Esophagus squamous epithelium (tissue), 5 donors: ENCODE data around the gene ALDH3A2. TPM values are rescaled to one million over a fixed set of nuclear protein-coding genes. Genes with fewer than 3 reads are reported as not detected.

ENCODE experiments used
- DNase-seq: peaks from one replicate; lab custom pipeline; 2025; lab: John Stamatoyannopoulos, UW
- H3K27ac ChIP-seq, 4 donors: fragments of 200-600 bp; sonication (generic); one replicate each; pipeline ENCODE4 v1.5.1; 2016 to 2019; ENCODE audit warnings: mild to moderate bottlenecking in 1 of 4
- H3K27me3 ChIP-seq, 4 donors: fragments of 200-600 bp; sonication (generic); 1 replicate in 3 of 4; 2 replicates in 1 of 4; pipeline versions ENCODE4 v1.5.1 to v1.6.0; 2017 to 2021; ENCODE audit warnings: antibody characterized with exemption in 1 of 4
- H3K36me3 ChIP-seq, 3 donors: fragments of 200-600 bp; sonication (generic); one replicate each; pipeline ENCODE4 v1.5.1; 2016 to 2019
- H3K4me1 ChIP-seq, 3 donors: fragments of 200-600 bp; sonication (generic); one replicate each; pipeline ENCODE4 v1.5.1; 2017 to 2019
- H3K4me3 ChIP-seq, 4 donors: fragments of 200-600 bp; sonication (generic); 1 replicate in 3 of 4; 2 replicates in 1 of 4; pipeline ENCODE4 v1.5.1; 2016 to 2019; ENCODE audit warnings: mild to moderate bottlenecking in 2 of 4, moderate library complexity in 1 of 4
- H3K9me3 ChIP-seq, 3 donors: fragments of 200-600 bp; sonication (generic); one replicate each; pipeline ENCODE4 v1.5.1; 2016 to 2019
- CTCF ChIP-seq, 6 experiments: fragments of 450-650 bp in 4 of 6; fragments of 200-600 bp in 2 of 6; sonication (generic) in 2 of 6; IDR thresholded peaks; one replicate each; pipeline ENCODE4 v1.5.1; 2016 to 2019; ENCODE audit warnings: antibody characterized with exemption in 6 of 6, mild to moderate bottlenecking in 4 of 6, moderate library complexity in 4 of 6
- POLR2A ChIP-seq, 4 donors: fragments of 450-650 bp; IDR thresholded peaks; one replicate each; pipeline ENCODE4 v1.6.1; 2017; ENCODE audit warnings: antibody characterized with exemption in 4 of 4, mild to moderate bottlenecking in 4 of 4, moderate library complexity in 3 of 4
- WGBS, 2 donors: methylation state at CpG; one replicate each; pipeline ENCODE4 v1.1.5; 2018; 5-methylcytosine and 5-hydroxymethylcytosine counted together
- intact Hi-C: fragments of 100-400 bp; cut with DNase I; formaldehyde crosslinking; loops from one replicate; pipeline ENCODE4 v1.15.0; 2022
- total RNA-seq, 4 donors: library from RNA; depleted of rRNA; stranded (reverse); fragments of >200 nt; gene quantifications; one replicate each; pipeline ENCODE4 v1.1.0, GENCODE V29; 2016
- donor health status: DM: yes; HTN: yes; CAD: no.

The ALDH3A2 gene
- total RNA-seq, 4 donors from 2014 or later = 169 to 351 (median 305) TPM

GRCh38 chr17:19670908-19671307 lies 22.4 kb downstream of the ALDH3A2 start:
- 58 to 82% methylated on average over 2 of the region's 2 CpGs for WGBS, 2 donors
- intact Hi-C loops = no loop called here
- H3K9me3 ChIP-seq = no peaks in the 10 kb centered on the region
- no peaks in the 10 kb centered on the region for H3K27me3 ChIP-seq
- DNase-seq = no peak
- peak overlapping the region in 2 of 4 donors; percentile 59 to 65 for H3K27ac ChIP-seq
- H3K36me3 ChIP-seq = peaks cover 7 to 97% (median 18%) of the 10 kb centered on the region in 3 donors
- TF ChIP-seq POLR2A (IDR thresholded peaks at IDR 0.05) = no peak
- TF ChIP-seq CTCF (IDR thresholded peaks at IDR 0.05) = no peak
- H3K4me1 ChIP-seq = peaks cover 0 to 36% (median 14%) of the 10 kb centered on the region in 3 donors
- H3K4me3 ChIP-seq = no peak overlapping the region

- peaks cover 0 to 36% (median 14%) of the 10 kb centered on the region in 3 donors for H3K4me1 ChIP-seq
- H3K9me3 ChIP-seq = no peaks in the 10 kb centered on the region
- intact Hi-C loops = no loop called here
- peaks cover 7 to 97% (median 21%) of the 10 kb centered on the region in 3 donors for H3K36me3 ChIP-seq
- H3K27ac ChIP-seq = peak overlapping the region in 2 of 4 donors; percentile 59 to 65
- no peak for DNase-seq
- 51 to 66% methylated on average over 4 of the region's 4 CpGs for WGBS, 2 donors
- no peaks in the 10 kb centered on the region for H3K27me3 ChIP-seq
- TF ChIP-seq POLR2A (IDR thresholded peaks at IDR 0.05) (no peak), CTCF (IDR thresholded peaks at IDR 0.05) (no peak)
- no peak overlapping the region for H3K4me3 ChIP-seq
These were observed 22.9 kb downstream of the ALDH3A2 start for GRCh38 chr17:19671433-19671832.

- intact Hi-C loops = no loop called here
- H3K9me3 ChIP-seq = no peaks in the 10 kb centered on the region
- no peak overlapping the region for H3K4me3 ChIP-seq
- WGBS, 2 donors = 59 to 61% methylated on average over 5 of the region's 5 CpGs
- peaks cover 7 to 97% (median 23%) of the 10 kb centered on the region in 3 donors for H3K36me3 ChIP-seq
- peak overlapping the region in 2 of 4 donors; percentile 59 to 65 for H3K27ac ChIP-seq
- no peaks in the 10 kb centered on the region for H3K27me3 ChIP-seq
- no peak for DNase-seq
- H3K4me1 ChIP-seq = peaks cover 0 to 40% (median 14%) of the 10 kb centered on the region in 3 donors
- TF ChIP-seq POLR2A (IDR thresholded peaks at IDR 0.05) (no peak), CTCF (IDR thresholded peaks at IDR 0.05) (peak in 1 of 6 experiments; percentile 18)
These were observed 23.6 kb downstream of the ALDH3A2 start for GRCh38 chr17:19672009-19672750.

GRCh38 chr17:19673623-19674022 lies 25.1 kb downstream of the ALDH3A2 start:
- Histone ChIP-seq H3K27ac (peak overlapping the region in 2 of 4 donors; percentile 59 to 65), H3K36me3 (peaks cover 7 to 97% (median 19%) of the 10 kb centered on the region in 3 donors)
- DNase-seq = no peak

More at GRCh38 chr17:19673623-19674022, 25.1 kb downstream of the ALDH3A2 start:
- WGBS, 2 donors = 57 to 71% methylated on average over 3 of the region's 3 CpGs
- no peaks in the 10 kb centered on the region for H3K27me3 ChIP-seq
- H3K9me3 ChIP-seq = no peaks in the 10 kb centered on the region
- intact Hi-C loops = no loop called here
- no peak overlapping the region for H3K4me3 ChIP-seq
- no peak for TF ChIP-seq CTCF (IDR thresholded peaks at IDR 0.05)
- TF ChIP-seq POLR2A (IDR thresholded peaks at IDR 0.05) = no peak
- H3K4me1 ChIP-seq = peaks cover 0 to 40% (median 14%) of the 10 kb centered on the region in 3 donors
